Non-pigmented ciliary epithelial cell (primary cell): Measurements from ENCODE around the gene KIF5A.
A peak's percentile ranks its signal among the peaks of the same experiment; 100 is the strongest.

Source experiments
- DNase-seq: peaks from one replicate; pipeline ENCODE4 v3.0.0-alpha.2; 2010; ENCODE audit warnings: low read depth

Gene KIF5A

GRCh38 chr12:57520053-57520818 is 29.6 kb upstream of the KIF5A start, which contains the start of gene DDIT3:
DDIT3 (minus strand) TSS chr12:57520514; CDS start chr12:57517406, 3,108 bp downstream.
- DNase-seq = peak; percentile 89

GRCh38 chr12:57521525-57522010 is 28.3 kb upstream of the KIF5A start:
- DNase-seq = peak; percentile 19

GRCh38 chr12:57522011-57522886 is 27.6 kb upstream of the KIF5A start, which contains the start of gene MBD6:
MBD6 (plus strand) TSS chr12:57522824; CDS start chr12:57524304, 1,480 bp downstream.
- peak; percentile 53 for DNase-seq

GRCh38 chr12:57522887-57523705 is 26.7 kb upstream of the KIF5A start:
- no peak for DNase-seq

GRCh38 chr12:57523706-57524614 is 25.9 kb upstream of the KIF5A start:
- DNase-seq = no peak

GRCh38 chr12:57524814-57525614 is 24.8 kb upstream of the KIF5A start:
- DNase-seq = no peak

GRCh38 chr12:57525615-57526383 is 24.0 kb upstream of the KIF5A start:
- no peak for DNase-seq

- DNase-seq = no peak
Measured at GRCh38 chr12:57526477-57527126, 23.2 kb upstream of the KIF5A start.

GRCh38 chr12:57527184-57527583 is 22.7 kb upstream of the KIF5A start:
- no peak for DNase-seq

GRCh38 chr12:57528176-57528575 is 21.7 kb upstream of the KIF5A start:
- DNase-seq = no peak

- DNase-seq = no peak
Measured at GRCh38 chr12:57528831-57529555, 20.9 kb upstream of the KIF5A start.

GRCh38 chr12:57529831-57530230 is 20.0 kb upstream of the KIF5A start:
- DNase-seq = no peak

- DNase-seq = no peak
Measured at GRCh38 chr12:57530396-57531142, 19.3 kb upstream of the KIF5A start.

GRCh38 chr12:57531836-57532235 is 18.0 kb upstream of the KIF5A start:
- no peak for DNase-seq

GRCh38 chr12:57533108-57533507 is 16.7 kb upstream of the KIF5A start:
- no peak for DNase-seq

- no peak for DNase-seq
Measured at GRCh38 chr12:57534250-57534649, 15.6 kb upstream of the KIF5A start.

GRCh38 chr12:57534991-57535543 is 14.8 kb upstream of the KIF5A start:
- DNase-seq = no peak
